WTC11 (cell line): Measurements from ENCODE around the gene IGFBP5. TPM values are rescaled to one million over a fixed set of nuclear protein-coding genes. Genes with fewer than 3 reads are reported as not detected.

ENCODE experiments used
- ATAC-seq: fragments of 200-7000 bp; cut with Tn5 transposase; 2 replicates; pipeline ENCODE4 v1.10.0; 2021; ENCODE audit warnings: mild to moderate bottlenecking, moderate library complexity
- CTCF ChIA-PET: fragments of 300-600 bp; sonication (Branson Sonifier 250); formaldehyde crosslinking; loops from one replicate; lab custom pipeline; 2021; ENCODE audit warnings: antibody characterized with exemption; lab: Charles Lee
- POLR2A ChIA-PET: fragments of 350-600 bp; sonication (Branson Sonifier 250); formaldehyde crosslinking; loops from one replicate; lab custom pipeline; 2021; ENCODE audit warnings: antibody characterized with exemption; lab: Charles Lee
- DNase-seq: peaks from one replicate; pipeline ENCODE4 v3.0.0; 2021; ENCODE audit warnings: low spot score
- H3K27ac Mint-ChIP-seq: 2 replicates; pipeline ENCODE4 v1.8.0; 2021; ENCODE audit warnings: mixed read lengths
- H3K27me3 Mint-ChIP-seq: 2 replicates; pipeline ENCODE4 v1.8.0; 2021; ENCODE audit warnings: low read depth, mild to moderate bottlenecking, moderate library complexity, mixed read lengths
- H3K36me3 Mint-ChIP-seq: 2 replicates; pipeline ENCODE4 v1.8.0; 2021; ENCODE audit warnings: mixed read lengths
- H3K4me1 Mint-ChIP-seq: 2 replicates; pipeline ENCODE4 v1.8.0; 2022; ENCODE audit warnings: mixed read lengths
- H3K4me3 Mint-ChIP-seq: 2 replicates; pipeline ENCODE4 v1.8.0; 2021; ENCODE audit warnings: mild to moderate bottlenecking, moderate library complexity, mixed read lengths
- H3K9me3 Mint-ChIP-seq: 2 replicates; pipeline ENCODE4 v1.8.0; 2021; ENCODE audit warnings: mixed read lengths
- CTCF ChIP-seq: fragments of 200-600 bp; IDR thresholded peaks from 2 replicates; pipeline ENCODE4 v1.8.0; 2022; ENCODE audit warnings: antibody characterized with exemption
- E2F5 ChIP-seq: sonication (generic); formaldehyde crosslinking; IDR thresholded peaks from 2 replicates; pipeline ENCODE4 v1.8.1; 2022; ENCODE audit warnings: mild to moderate bottlenecking, moderate library complexity, missing genetic modification reagents
- ETV6 ChIP-seq: sonication (generic); formaldehyde crosslinking; IDR thresholded peaks from 2 replicates; pipeline ENCODE4 v1.8.1; 2022; ENCODE audit warnings: mild to moderate bottlenecking, missing genetic modification reagents
- GTF2I ChIP-seq: fragments of 250-450 bp; sonication (Bioruptor Pico); conservative IDR thresholded peaks from 2 replicates; pipeline ENCODE4 v1.4.0; 2021; ENCODE audit warnings: mild to moderate bottlenecking
- HMGA2 ChIP-seq: fragments of 250-450 bp; sonication (Bioruptor Pico); IDR thresholded peaks from 2 replicates; pipeline ENCODE4 v1.4.0; 2021; ENCODE audit warnings: mild to moderate bottlenecking, moderate library complexity
- MXD4 ChIP-seq: fragments of 250-450 bp; sonication (Bioruptor Pico); IDR thresholded peaks from 2 replicates; pipeline ENCODE4 v1.8.0; 2021; ENCODE audit warnings: mild to moderate bottlenecking, moderate library complexity, borderline replicate concordance
- NFATC4 ChIP-seq: fragments of 250-450 bp; sonication (Bioruptor Pico); IDR thresholded peaks from 2 replicates; pipeline ENCODE4 v1.9.0; 2021; ENCODE audit warnings: mild to moderate bottlenecking
- NR1H2 ChIP-seq: sonication (generic); formaldehyde crosslinking; IDR thresholded peaks from 2 replicates; pipeline ENCODE4 v1.9.0; 2021; ENCODE audit warnings: mild to moderate bottlenecking, moderate library complexity, missing genetic modification reagents
- SMAD4 ChIP-seq: sonication (generic); formaldehyde crosslinking; IDR thresholded peaks from 2 replicates; pipeline ENCODE4 v1.8.0; 2022; ENCODE audit warnings: mild to moderate bottlenecking, missing genetic modification reagents
- SP1 ChIP-seq: sonication (generic); formaldehyde crosslinking; conservative IDR thresholded peaks from 2 replicates; pipeline ENCODE4 v1.8.1; 2022; ENCODE audit warnings: missing genetic modification reagents
- ZBTB43 ChIP-seq: sonication (generic); formaldehyde crosslinking; IDR thresholded peaks from 2 replicates; pipeline ENCODE4 v1.8.1; 2023; ENCODE audit warnings: mild to moderate bottlenecking, missing genetic modification reagents
- ZNF232 ChIP-seq: sonication (generic); formaldehyde crosslinking; IDR thresholded peaks from 2 replicates; pipeline ENCODE4 v1.8.0; 2022; ENCODE audit warnings: mild to moderate bottlenecking, missing genetic modification reagents
- ZNF263 ChIP-seq: sonication (generic); formaldehyde crosslinking; IDR thresholded peaks from 2 replicates; pipeline ENCODE4 v1.8.1; 2022; ENCODE audit warnings: low read depth, mild to moderate bottlenecking, moderate library complexity, missing genetic modification reagents
- ZNF416 ChIP-seq: fragments of 250-450 bp; sonication (Bioruptor Pico); IDR thresholded peaks from 2 replicates; pipeline ENCODE4 v1.9.0; 2021; ENCODE audit warnings: mild to moderate bottlenecking, inconsistent platforms
- ZNF423 ChIP-seq: fragments of 250-450 bp; sonication (Bioruptor Pico); IDR thresholded peaks from 2 replicates; pipeline ENCODE4 v2.1.2; 2022; ENCODE audit warnings: mild to moderate bottlenecking, moderate library complexity
- total RNA-seq: library from RNA; stranded (reverse); gene quantifications from 3 replicates; pipeline ENCODE4 v1.2.3, GENCODE V29; 2021
- TF ChIP-seq, protein P1 (sequence below): fragments of 250-450 bp; sonication (Bioruptor Pico); IDR thresholded peaks from 2 replicates; pipeline ENCODE4 v2.1.2; 2022; ENCODE audit warnings: mild to moderate bottlenecking, moderate library complexity
- TF ChIP-seq, protein P2 (sequence below): fragments of 250-450 bp; sonication (Bioruptor Pico); IDR thresholded peaks from 2 replicates; pipeline ENCODE4 v1.9.0; 2021; ENCODE audit warnings: moderate library complexity, mild to moderate bottlenecking, inconsistent platforms, borderline replicate concordance
- TF ChIP-seq, protein P3 (sequence below): sonication (generic); formaldehyde crosslinking; IDR thresholded peaks from 2 replicates; pipeline ENCODE4 v1.8.0; 2023; ENCODE audit warnings: missing genetic modification reagents, mild to moderate bottlenecking, borderline replicate concordance
- TF ChIP-seq, protein P4 (sequence below): sonication (generic); formaldehyde crosslinking; IDR thresholded peaks from 2 replicates; pipeline ENCODE4 v1.8.1; 2023; ENCODE audit warnings: mild to moderate bottlenecking, missing genetic modification reagents
- TF ChIP-seq, protein P5 (sequence below): sonication (generic); formaldehyde crosslinking; IDR thresholded peaks from 2 replicates; pipeline ENCODE4 v1.8.0; 2022; ENCODE audit warnings: mild to moderate bottlenecking, missing genetic modification reagents

IGFBP5 gene
- total RNA-seq, 1 experiment from 2014 or later, result 5.3 TPM

GRCh38 chr2:216666461-216667233 is 28.7 kb downstream of the IGFBP5 start (continued):
- no peak for TF ChIP-seq GTF2I (CRISPR knock-in tag)
- no peak for TF ChIP-seq NR1H2 (CRISPR knock-in tag)
- TF ChIP-seq, protein P1, sequence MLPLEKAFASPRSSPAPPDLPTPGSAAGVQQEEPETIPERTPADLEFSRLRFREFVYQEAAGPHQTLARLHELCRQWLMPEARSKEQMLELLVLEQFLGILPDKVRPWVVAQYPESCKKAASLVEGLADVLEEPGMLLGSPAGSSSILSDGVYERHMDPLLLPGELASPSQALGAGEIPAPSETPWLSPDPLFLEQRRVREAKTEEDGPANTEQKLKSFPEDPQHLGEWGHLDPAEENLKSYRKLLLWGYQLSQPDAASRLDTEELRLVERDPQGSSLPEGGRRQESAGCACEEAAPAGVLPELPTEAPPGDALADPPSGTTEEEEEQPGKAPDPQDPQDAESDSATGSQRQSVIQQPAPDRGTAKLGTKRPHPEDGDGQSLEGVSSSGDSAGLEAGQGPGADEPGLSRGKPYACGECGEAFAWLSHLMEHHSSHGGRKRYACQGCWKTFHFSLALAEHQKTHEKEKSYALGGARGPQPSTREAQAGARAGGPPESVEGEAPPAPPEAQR (CRISPR knock-in tag), result no peak
- TF ChIP-seq ETV6 (CRISPR knock-in tag), result no peak
- TF ChIP-seq SMAD4 (CRISPR knock-in tag), result no peak
- TF ChIP-seq ZNF263 (CRISPR knock-in tag), result no peak
- TF ChIP-seq E2F5 (CRISPR knock-in tag), result no peak
- peak; percentile 96 for TF ChIP-seq CTCF

GRCh38 chr2:216665717-216666116 is 29.6 kb downstream of the IGFBP5 start:
- DNase-seq (peak; percentile 85), ATAC-seq (peak; percentile 80)
- Mint-ChIP-seq H3K9me3 (no peaks in the 10 kb centered on the region), H3K4me3 (no peak overlapping the region), H3K36me3 (peaks cover 23% of the 10 kb centered on the region), H3K4me1 (peaks cover 42% of the 10 kb centered on the region), H3K27ac (0 out of 2 replicates have a peak overlapping the region, but pooled peaks have one; percentile 78), H3K27me3 (no peaks in the 10 kb centered on the region)
- ChIA-PET CTCF (interaction anchor here (0.6 to 9.4 kb wide), 30 partner anchors 9 to 980 kb away, joined by 3 to 244 read pairs (median 4); partner anchors contain the start of genes IGFBP5 and RPL37A), POLR2A (interaction anchor here (0.7 to 1.4 kb wide), 10 partner anchors 19 to 445 kb away, joined by 3 to 12 read pairs (median 4); partner anchors contain the start of gene IGFBP2)
- TF ChIP-seq, protein P2, sequence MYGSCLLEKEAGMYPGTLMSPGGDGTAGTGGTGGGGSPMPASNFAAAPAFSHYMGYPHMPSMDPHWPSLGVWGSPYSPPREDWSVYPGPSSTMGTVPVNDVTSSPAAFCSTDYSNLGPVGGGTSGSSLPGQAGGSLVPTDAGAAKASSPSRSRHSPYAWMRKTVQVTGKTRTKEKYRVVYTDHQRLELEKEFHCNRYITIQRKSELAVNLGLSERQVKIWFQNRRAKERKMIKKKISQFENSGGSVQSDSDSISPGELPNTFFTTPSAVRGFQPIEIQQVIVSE (CRISPR knock-in tag), result no peak
- TF ChIP-seq ZNF263 (CRISPR knock-in tag) (no peak), ZNF416 (CRISPR knock-in tag) (no peak), HMGA2 (CRISPR knock-in tag) (no peak), NFATC4 (CRISPR knock-in tag) (no peak), ZNF423 (CRISPR knock-in tag) (peak; percentile 27; the same call in 1 of the 2 replicates), ZNF232 (CRISPR knock-in tag) (0 out of 2 replicates have a peak, but pooled peaks have one; percentile 34), SP1 (CRISPR knock-in tag) (0 out of 2 replicates have a peak, but pooled peaks have one; percentile 44), MXD4 (no peak), ZBTB43 (CRISPR knock-in tag) (no peak)
- TF ChIP-seq, protein P3, sequence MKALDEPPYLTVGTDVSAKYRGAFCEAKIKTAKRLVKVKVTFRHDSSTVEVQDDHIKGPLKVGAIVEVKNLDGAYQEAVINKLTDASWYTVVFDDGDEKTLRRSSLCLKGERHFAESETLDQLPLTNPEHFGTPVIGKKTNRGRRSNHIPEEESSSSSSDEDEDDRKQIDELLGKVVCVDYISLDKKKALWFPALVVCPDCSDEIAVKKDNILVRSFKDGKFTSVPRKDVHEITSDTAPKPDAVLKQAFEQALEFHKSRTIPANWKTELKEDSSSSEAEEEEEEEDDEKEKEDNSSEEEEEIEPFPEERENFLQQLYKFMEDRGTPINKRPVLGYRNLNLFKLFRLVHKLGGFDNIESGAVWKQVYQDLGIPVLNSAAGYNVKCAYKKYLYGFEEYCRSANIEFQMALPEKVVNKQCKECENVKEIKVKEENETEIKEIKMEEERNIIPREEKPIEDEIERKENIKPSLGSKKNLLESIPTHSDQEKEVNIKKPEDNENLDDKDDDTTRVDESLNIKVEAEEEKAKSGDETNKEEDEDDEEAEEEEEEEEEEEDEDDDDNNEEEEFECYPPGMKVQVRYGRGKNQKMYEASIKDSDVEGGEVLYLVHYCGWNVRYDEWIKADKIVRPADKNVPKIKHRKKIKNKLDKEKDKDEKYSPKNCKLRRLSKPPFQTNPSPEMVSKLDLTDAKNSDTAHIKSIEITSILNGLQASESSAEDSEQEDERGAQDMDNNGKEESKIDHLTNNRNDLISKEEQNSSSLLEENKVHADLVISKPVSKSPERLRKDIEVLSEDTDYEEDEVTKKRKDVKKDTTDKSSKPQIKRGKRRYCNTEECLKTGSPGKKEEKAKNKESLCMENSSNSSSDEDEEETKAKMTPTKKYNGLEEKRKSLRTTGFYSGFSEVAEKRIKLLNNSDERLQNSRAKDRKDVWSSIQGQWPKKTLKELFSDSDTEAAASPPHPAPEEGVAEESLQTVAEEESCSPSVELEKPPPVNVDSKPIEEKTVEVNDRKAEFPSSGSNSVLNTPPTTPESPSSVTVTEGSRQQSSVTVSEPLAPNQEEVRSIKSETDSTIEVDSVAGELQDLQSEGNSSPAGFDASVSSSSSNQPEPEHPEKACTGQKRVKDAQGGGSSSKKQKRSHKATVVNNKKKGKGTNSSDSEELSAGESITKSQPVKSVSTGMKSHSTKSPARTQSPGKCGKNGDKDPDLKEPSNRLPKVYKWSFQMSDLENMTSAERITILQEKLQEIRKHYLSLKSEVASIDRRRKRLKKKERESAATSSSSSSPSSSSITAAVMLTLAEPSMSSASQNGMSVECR, result no peak
- TF ChIP-seq, protein P4, sequence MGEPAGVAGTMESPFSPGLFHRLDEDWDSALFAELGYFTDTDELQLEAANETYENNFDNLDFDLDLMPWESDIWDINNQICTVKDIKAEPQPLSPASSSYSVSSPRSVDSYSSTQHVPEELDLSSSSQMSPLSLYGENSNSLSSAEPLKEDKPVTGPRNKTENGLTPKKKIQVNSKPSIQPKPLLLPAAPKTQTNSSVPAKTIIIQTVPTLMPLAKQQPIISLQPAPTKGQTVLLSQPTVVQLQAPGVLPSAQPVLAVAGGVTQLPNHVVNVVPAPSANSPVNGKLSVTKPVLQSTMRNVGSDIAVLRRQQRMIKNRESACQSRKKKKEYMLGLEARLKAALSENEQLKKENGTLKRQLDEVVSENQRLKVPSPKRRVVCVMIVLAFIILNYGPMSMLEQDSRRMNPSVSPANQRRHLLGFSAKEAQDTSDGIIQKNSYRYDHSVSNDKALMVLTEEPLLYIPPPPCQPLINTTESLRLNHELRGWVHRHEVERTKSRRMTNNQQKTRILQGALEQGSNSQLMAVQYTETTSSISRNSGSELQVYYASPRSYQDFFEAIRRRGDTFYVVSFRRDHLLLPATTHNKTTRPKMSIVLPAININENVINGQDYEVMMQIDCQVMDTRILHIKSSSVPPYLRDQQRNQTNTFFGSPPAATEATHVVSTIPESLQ, result no peak
- TF ChIP-seq, protein P5, sequence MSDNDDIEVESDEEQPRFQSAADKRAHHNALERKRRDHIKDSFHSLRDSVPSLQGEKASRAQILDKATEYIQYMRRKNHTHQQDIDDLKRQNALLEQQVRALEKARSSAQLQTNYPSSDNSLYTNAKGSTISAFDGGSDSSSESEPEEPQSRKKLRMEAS (CRISPR knock-in tag), result 0 out of 2 replicates have a peak, but pooled peaks have one; percentile 3
